K562 (cell line): ENCODE data around the gene CCDC97. TPM values are rescaled to one million over a fixed set of nuclear protein-coding genes. Genes with fewer than 3 reads are reported as not detected.
A peak's percentile ranks its signal among the peaks of the same experiment; 100 is the strongest.

Source experiments
- CREB3L1 ChIP-seq: fragments of 450-650 bp; IDR thresholded peaks from 2 replicates; pipeline ENCODE4 v1.6.1; 2014; ENCODE audit warnings: low read depth, mild to moderate bottlenecking, moderate library complexity, borderline replicate concordance
- DDX20 ChIP-seq: fragments of 450-650 bp; IDR thresholded peaks from 2 replicates; pipeline ENCODE4 v1.6.1; 2016; ENCODE audit warnings: missing genetic modification characterization, low read depth, mild to moderate bottlenecking, missing compliant biosample characterization, moderate library complexity
- DIDO1 ChIP-seq: fragments of 450-650 bp; IDR thresholded peaks from 2 replicates; pipeline ENCODE4 v1.6.1; 2016; ENCODE audit warnings: low read depth, missing biosample characterization, missing genetic modification characterization
- EP400 ChIP-seq: fragments of 450-650 bp; IDR thresholded peaks from 2 replicates; pipeline ENCODE4 v1.6.1; 2017; ENCODE audit warnings: antibody characterized with exemption, mild to moderate bottlenecking, moderate library complexity
- ESRRA ChIP-seq: fragments of 450-650 bp; IDR thresholded peaks from 2 replicates; pipeline ENCODE4 v1.6.1; 2014; ENCODE audit warnings: low read depth, mild to moderate bottlenecking, moderate library complexity, borderline replicate concordance
- FOS ChIP-seq: IDR thresholded peaks from 3 replicates; pipeline ENCODE4 v1.6.1; 2011; ENCODE audit not compliant: insufficient read length; ENCODE audit errors: extremely low read depth
- FOSL1 ChIP-seq: fragments of 200-800 bp; sonication (Bioruptor generic); conservative IDR thresholded peaks from 2 replicates; pipeline ENCODE4 v1.6.1; 2016; ENCODE audit warnings: missing genetic modification characterization, missing compliant biosample characterization
- HDAC3 ChIP-seq: fragments of 450-650 bp; IDR thresholded peaks from 2 replicates; pipeline ENCODE4 v1.6.1; 2018; ENCODE audit warnings: borderline replicate concordance, mild to moderate bottlenecking, moderate library complexity; ENCODE audit not compliant: partially characterized antibody
- JUND ChIP-seq, 2 experiments: IDR thresholded peaks; 2 replicates in 1 of 2; 3 replicates in 1 of 2; pipeline ENCODE4 v1.6.1; 2011; ENCODE audit warnings: borderline replicate concordance in 2 of 2, low read depth in 2 of 2, low read length in 2 of 2, improper control_type of control experiment in 1 of 2, missing biosample characterization in 1 of 2, missing genetic modification characterization in 1 of 2, missing genetic modification reagents in 1 of 2
- KDM5B ChIP-seq: fragments of 200-600 bp; sonication (generic); IDR thresholded peaks from 2 replicates; pipeline ENCODE4 v1.6.1; 2012; ENCODE audit warnings: low read depth, mild to moderate bottlenecking, moderate library complexity, low read length, control low read depth, inconsistent platforms; ENCODE audit not compliant: insufficient replicate concordance
- NFIX ChIP-seq: fragments of 250-450 bp; sonication (Bioruptor Pico); IDR thresholded peaks from 2 replicates; pipeline ENCODE4 v1.4.0; 2020; ENCODE audit warnings: low read depth, mild to moderate bottlenecking, moderate library complexity
- NRF1 ChIP-seq, 2 experiments: fragments of 450-650 bp; IDR thresholded peaks in 1 of 2; conservative IDR thresholded peaks in 1 of 2; 2 replicates each; pipeline ENCODE4 v1.6.1; 2014; ENCODE audit warnings: mild to moderate bottlenecking in 2 of 2
- PHF8 ChIP-seq: fragments of 200-600 bp; sonication (generic); IDR thresholded peaks from 2 replicates; pipeline ENCODE4 v1.6.1; 2012; ENCODE audit warnings: mixed run types, mild to moderate bottlenecking, inconsistent platforms, low read length, moderate library complexity, borderline replicate concordance
- POLR2A ChIP-seq: fragments of 450-650 bp; conservative IDR thresholded peaks from 2 replicates; pipeline ENCODE4 v1.6.1; 2016
- RBBP5 ChIP-seq: fragments of 200-600 bp; sonication (generic); IDR thresholded peaks from 2 replicates; pipeline ENCODE4 v1.6.1; 2012; ENCODE audit warnings: borderline replicate concordance, mild to moderate bottlenecking, low read length, control low read depth, inconsistent platforms; ENCODE audit not compliant: insufficient read depth, poor library complexity, severe bottlenecking
- RBM15 ChIP-seq: fragments of 200-400 bp; formaldehyde crosslinking; IDR thresholded peaks from 2 replicates; pipeline ENCODE4 v1.6.1; 2018; ENCODE audit warnings: mild to moderate bottlenecking, low read length, moderate library complexity; ENCODE audit not compliant: insufficient read depth
- RUNX1 ChIP-seq: sonication (generic); IDR thresholded peaks from 2 replicates; pipeline ENCODE4 v1.6.1; 2016; ENCODE audit warnings: antibody characterized with exemption, low read depth
- SREBF1 ChIP-seq: fragments of 150-350 bp; IDR thresholded peaks from 2 replicates; pipeline ENCODE4 v1.6.1; 2014; ENCODE audit warnings: antibody characterized with exemption, low read depth, low read length, borderline replicate concordance
- XRCC5 ChIP-seq: fragments of 200-400 bp; formaldehyde crosslinking; IDR thresholded peaks from 2 replicates; pipeline ENCODE4 v1.6.1; 2017; ENCODE audit warnings: low read depth, mild to moderate bottlenecking, low read length
- ZBED1 ChIP-seq: IDR thresholded peaks from 2 replicates; pipeline ENCODE4 v1.6.1; 2014
- ZEB2 ChIP-seq: fragments of 450-650 bp; IDR thresholded peaks from 2 replicates; pipeline ENCODE4 v1.6.1; 2016
- ZFP36 ChIP-seq: fragments of 150-350 bp; IDR thresholded peaks from 2 replicates; pipeline ENCODE4 v1.6.1; 2018; ENCODE audit warnings: low read length, low read depth; ENCODE audit not compliant: partially characterized antibody
- ZNF507 ChIP-seq: conservative IDR thresholded peaks from 2 replicates; pipeline ENCODE4 v1.6.1; 2017; ENCODE audit warnings: missing genetic modification characterization, missing compliant biosample characterization
- ZNF511 ChIP-seq: sonication (generic); formaldehyde crosslinking; IDR thresholded peaks from 2 replicates; pipeline ENCODE4 v1.8.0; 2022; ENCODE audit warnings: mild to moderate bottlenecking, missing genetic modification reagents
- polyA plus RNA-seq, 8 experiments: library from polyadenylated mRNA; depleted of rRNA in 4 of 8; stranded (reverse) in 5 of 8; unstranded in 3 of 8; fragments of >200 nt; fragmentation: Nextera tagmentation in 2 of 8; fragmentation: Illumina TruSeq in 1 of 8; extraction: Ambion mirVana in 2 of 8; extraction: Trizol in 1 of 8; gene quantifications; 2 replicates each; pipeline versions ENCODE4 v1.2.1 to v1.2.3, GENCODE V29; 2011 to 2014; ENCODE audit warnings: inconsistent platforms in 1 of 8, missing spikeins in 1 of 8
- total RNA-seq, 7 experiments: library from RNA; depleted of rRNA in 6 of 7; stranded (reverse); fragments of >200 nt in 6 of 7; fragmentation: Illumina TruSeq in 2 of 7; extraction: Trizol in 2 of 7; gene quantifications; 2 replicates each; pipeline versions ENCODE4 v1.2.1 to v1.2.3, GENCODE V29; 2011 to 2021; ENCODE audit warnings: low replicate concordance in 1 of 7
- TF ChIP-seq, protein P1 (sequence below): fragments of 450-650 bp; IDR thresholded peaks from 2 replicates; pipeline ENCODE4 v1.6.1; 2016; ENCODE audit warnings: antibody characterized with exemption

Gene CCDC97
- total and polyA plus RNA-seq, 9 of the 15 experiments (the other 6 are each of a cell fraction or from before 2014, with no cell fraction given) = 0.60 to 16.5 (median 7.0) TPM

- 0 out of 2 replicates have a peak, but pooled peaks have one; percentile 18 for TF ChIP-seq CREB3L1
- peak; percentile 23 for TF ChIP-seq FOS
- TF ChIP-seq ZBED1 = no peak
- peak; percentile 89 for TF ChIP-seq PHF8
- no peak for TF ChIP-seq FOSL1 (tag)
- TF ChIP-seq RBBP5 = peak; percentile 63
- peak; percentile 93 for TF ChIP-seq POLR2A
- TF ChIP-seq ZFP36 = no peak
- no peak for TF ChIP-seq ZEB2
- no peak for TF ChIP-seq DDX20 (tag)
- TF ChIP-seq XRCC5 = no peak; the same call in 1 of the 2 replicates
- peak; percentile 76 for TF ChIP-seq EP400
- TF ChIP-seq, protein P1, sequence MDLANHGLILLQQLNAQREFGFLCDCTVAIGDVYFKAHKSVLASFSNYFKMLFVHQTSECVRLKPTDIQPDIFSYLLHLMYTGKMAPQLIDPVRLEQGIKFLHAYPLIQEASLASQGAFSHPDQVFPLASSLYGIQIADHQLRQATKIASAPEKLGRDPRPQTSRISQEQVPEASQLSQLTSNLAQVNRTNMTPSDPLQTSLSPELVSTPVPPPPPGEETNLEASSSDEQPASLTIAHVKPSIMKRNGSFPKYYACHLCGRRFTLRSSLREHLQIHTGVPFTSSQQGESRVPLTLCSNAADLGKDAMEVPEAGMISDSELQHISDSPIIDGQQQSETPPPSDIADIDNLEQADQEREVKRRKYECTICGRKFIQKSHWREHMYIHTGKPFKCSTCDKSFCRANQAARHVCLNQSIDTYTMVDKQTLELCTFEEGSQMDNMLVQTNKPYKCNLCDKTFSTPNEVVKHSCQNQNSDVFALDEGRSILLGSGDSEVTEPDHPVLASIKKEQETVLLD = peak; percentile 94
- no peak; the same call in 1 of the 2 replicates for TF ChIP-seq ESRRA
- peak; percentile 99 for TF ChIP-seq NRF1 (conservative IDR thresholded peaks at IDR 0.05 in 1 of 2, IDR thresholded peaks at IDR 0.05 in 1 of 2)
- TF ChIP-seq HDAC3 = no peak
- peak; percentile 36 for TF ChIP-seq JUND (IDR thresholded peaks at IDR 0.05; ENCODE audit: borderline replicate concordance, low read depth, low read length)
- TF ChIP-seq JUND (tag; IDR thresholded peaks at IDR 0.05; ENCODE audit: borderline replicate concordance, low read depth, low read length) = no peak; the same call in 2 of the 3 replicates
- TF ChIP-seq ZNF511 (CRISPR knock-in tag) = peak; percentile 72; the same call in 1 of the 2 replicates
- no peak for TF ChIP-seq DIDO1 (tag)
- TF ChIP-seq RUNX1 = no peak
- no peak for TF ChIP-seq KDM5B
- peak; percentile 66; the same call in 1 of the 2 replicates for TF ChIP-seq SREBF1
- TF ChIP-seq NFIX (CRISPR knock-in tag) = no peak
- TF ChIP-seq ZNF507 (tag) = no peak
- TF ChIP-seq RBM15 = no peak
Observed at GRCh38 chr19:41363753-41364523, 54.0 kb downstream of the CCDC97 start, which contains the start of gene B9D2 (continued).
